ENCODE data around the gene THAP3.

DNA sequence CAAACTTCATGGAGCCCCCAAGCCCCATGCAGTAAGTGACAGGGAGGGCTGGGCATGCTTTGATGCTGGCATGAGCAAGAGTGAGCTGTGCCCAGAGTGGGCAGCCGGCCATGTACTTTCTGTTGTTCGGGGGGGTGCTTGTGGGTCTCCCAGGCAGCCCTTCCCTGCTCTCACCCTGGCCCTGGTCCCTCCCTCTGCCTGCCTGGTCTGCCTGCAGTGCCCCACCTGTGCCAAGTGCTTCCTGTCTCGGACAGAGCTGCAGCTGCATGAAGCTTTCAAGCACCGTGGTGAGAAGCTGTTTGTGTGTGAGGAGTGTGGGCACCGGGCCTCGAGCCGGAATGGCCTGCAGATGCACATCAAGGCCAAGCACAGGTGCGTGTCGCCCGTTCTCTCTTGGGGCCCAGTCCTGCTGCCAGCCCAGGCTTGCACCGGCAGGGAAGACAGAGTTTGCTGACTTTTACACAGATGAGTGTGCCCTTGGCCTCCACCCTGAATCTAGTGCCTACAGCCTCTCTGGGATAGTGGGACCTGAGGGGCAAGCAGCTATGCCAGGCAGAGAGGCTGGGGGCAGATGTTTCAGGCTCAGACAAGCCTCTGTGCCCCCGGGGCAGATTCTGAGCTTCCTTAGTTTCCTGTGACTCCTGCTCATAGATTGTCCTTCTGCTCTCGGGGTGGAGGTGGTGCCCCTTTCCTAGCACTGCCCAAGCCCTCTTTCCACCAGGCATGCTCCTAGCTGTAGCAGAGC is 37.2 kb upstream of the THAP3 start:
- TF ChIP-seq, protein P1, sequence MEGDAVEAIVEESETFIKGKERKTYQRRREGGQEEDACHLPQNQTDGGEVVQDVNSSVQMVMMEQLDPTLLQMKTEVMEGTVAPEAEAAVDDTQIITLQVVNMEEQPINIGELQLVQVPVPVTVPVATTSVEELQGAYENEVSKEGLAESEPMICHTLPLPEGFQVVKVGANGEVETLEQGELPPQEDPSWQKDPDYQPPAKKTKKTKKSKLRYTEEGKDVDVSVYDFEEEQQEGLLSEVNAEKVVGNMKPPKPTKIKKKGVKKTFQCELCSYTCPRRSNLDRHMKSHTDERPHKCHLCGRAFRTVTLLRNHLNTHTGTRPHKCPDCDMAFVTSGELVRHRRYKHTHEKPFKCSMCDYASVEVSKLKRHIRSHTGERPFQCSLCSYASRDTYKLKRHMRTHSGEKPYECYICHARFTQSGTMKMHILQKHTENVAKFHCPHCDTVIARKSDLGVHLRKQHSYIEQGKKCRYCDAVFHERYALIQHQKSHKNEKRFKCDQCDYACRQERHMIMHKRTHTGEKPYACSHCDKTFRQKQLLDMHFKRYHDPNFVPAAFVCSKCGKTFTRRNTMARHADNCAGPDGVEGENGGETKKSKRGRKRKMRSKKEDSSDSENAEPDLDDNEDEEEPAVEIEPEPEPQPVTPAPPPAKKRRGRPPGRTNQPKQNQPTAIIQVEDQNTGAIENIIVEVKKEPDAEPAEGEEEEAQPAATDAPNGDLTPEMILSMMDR (IDR thresholded peaks at IDR 0.05 in 8 of 11, conservative IDR thresholded peaks at IDR 0.05 in 3 of 11): no peak
- TF ChIP-seq POLR2AphosphoS5 (IDR thresholded peaks at IDR 0.05) (peak in 2 of 3 donors; percentile 53), POLR2A (IDR thresholded peaks at IDR 0.05) (no peak)

Measured in spleen (tissue), 7 donors.